SK-N-SH treated with all-trans-retinoic acid at 6 μM for 48 hours (cell line): ENCODE data around the gene RASGEF1C.

Experiments used
- ATAC-seq: fragments of 200-7000 bp; cut with Tn5 transposase; 3 replicates; pipeline ENCODE4 v1.9.1; 2020; ENCODE audit warnings: mild to moderate bottlenecking, moderate library complexity
- ARNTL ChIP-seq: fragments of 450-650 bp; formaldehyde crosslinking; IDR thresholded peaks from 2 replicates; pipeline ENCODE4 v1.5.0; 2020; ENCODE audit warnings: low read depth, mild to moderate bottlenecking, moderate library complexity, borderline replicate concordance
- BACH2 ChIP-seq: fragments of 250-450 bp; sonication (Bioruptor Pico); IDR thresholded peaks from 2 replicates; pipeline ENCODE4 v1.9.0; 2021; ENCODE audit warnings: mild to moderate bottlenecking, borderline replicate concordance
- CSDC2 ChIP-seq: fragments of 250-450 bp; sonication (Bioruptor Pico); IDR thresholded peaks from 2 replicates; pipeline ENCODE4 v1.5.0; 2020; ENCODE audit warnings: mild to moderate bottlenecking, moderate library complexity
- GLIS3 ChIP-seq: fragments of 250-450 bp; sonication (Bioruptor Pico); IDR thresholded peaks from 2 replicates; pipeline ENCODE4 v1.5.0; 2020; ENCODE audit warnings: mild to moderate bottlenecking, moderate library complexity
- OSR1 ChIP-seq: fragments of 250-450 bp; sonication (Bioruptor Pico); IDR thresholded peaks from 2 replicates; pipeline ENCODE4 v1.8.0; 2022; ENCODE audit warnings: moderate library complexity, mild to moderate bottlenecking, inconsistent platforms
- PATZ1 ChIP-seq: fragments of 250-450 bp; sonication (Bioruptor Pico); IDR thresholded peaks from 2 replicates; pipeline ENCODE4 v1.8.0; 2020; ENCODE audit warnings: mild to moderate bottlenecking, moderate library complexity, borderline replicate concordance
- PPARA ChIP-seq: fragments of 250-450 bp; sonication (Bioruptor Pico); IDR thresholded peaks from 2 replicates; pipeline ENCODE4 v1.5.0; 2020; ENCODE audit warnings: mild to moderate bottlenecking, borderline replicate concordance
- RARB ChIP-seq: fragments of 250-450 bp; sonication (Bioruptor Pico); IDR thresholded peaks from 2 replicates; pipeline ENCODE4 v1.8.0; 2021; ENCODE audit warnings: mild to moderate bottlenecking, moderate library complexity
- SNAI2 ChIP-seq: fragments of 250-450 bp; sonication (Bioruptor Pico); IDR thresholded peaks from 2 replicates; pipeline ENCODE4 v1.5.0; 2020; ENCODE audit warnings: mild to moderate bottlenecking, moderate library complexity
- TCF4 ChIP-seq: fragments of 250-450 bp; sonication (Bioruptor Pico); IDR thresholded peaks from 2 replicates; pipeline ENCODE4 v1.8.0; 2021; ENCODE audit warnings: mild to moderate bottlenecking, moderate library complexity, borderline replicate concordance
- TOX ChIP-seq: fragments of 250-450 bp; sonication (Bioruptor Pico); IDR thresholded peaks from 2 replicates; pipeline ENCODE4 v1.8.0; 2021; ENCODE audit warnings: mild to moderate bottlenecking, moderate library complexity, borderline replicate concordance
- TSHZ2 ChIP-seq: fragments of 250-450 bp; sonication (Bioruptor Pico); IDR thresholded peaks from 2 replicates; pipeline ENCODE4 v1.5.0; 2020; ENCODE audit warnings: mild to moderate bottlenecking, moderate library complexity
- ZFP3 ChIP-seq: fragments of 250-450 bp; sonication (Bioruptor Pico); IDR thresholded peaks from 2 replicates; pipeline ENCODE4 v1.5.0; 2020; ENCODE audit warnings: mild to moderate bottlenecking, moderate library complexity
- ZFP30 ChIP-seq: fragments of 450-650 bp; formaldehyde crosslinking; IDR thresholded peaks from 2 replicates; pipeline ENCODE4 v1.5.0; 2022; ENCODE audit warnings: mild to moderate bottlenecking, moderate library complexity
- ZNF565 ChIP-seq: fragments of 450-650 bp; formaldehyde crosslinking; conservative IDR thresholded peaks from 2 replicates; pipeline ENCODE4 v1.5.0; 2020; ENCODE audit warnings: low read depth, mild to moderate bottlenecking, moderate library complexity
- ZNF8 ChIP-seq: fragments of 450-650 bp; formaldehyde crosslinking; IDR thresholded peaks from 2 replicates; pipeline ENCODE4 v1.5.0; 2020; ENCODE audit warnings: mild to moderate bottlenecking, moderate library complexity
- TF ChIP-seq, protein P1 (sequence below): fragments of 250-450 bp; sonication (Bioruptor Pico); IDR thresholded peaks from 2 replicates; pipeline ENCODE4 v1.8.0; 2021; ENCODE audit warnings: low read depth, mild to moderate bottlenecking, moderate library complexity, borderline replicate concordance
- TF ChIP-seq, protein P2 (sequence below): fragments of 250-450 bp; sonication (Bioruptor Pico); IDR thresholded peaks from 2 replicates; pipeline ENCODE4 v1.5.1; 2021; ENCODE audit warnings: mild to moderate bottlenecking, moderate library complexity

The RASGEF1C gene

DNA sequence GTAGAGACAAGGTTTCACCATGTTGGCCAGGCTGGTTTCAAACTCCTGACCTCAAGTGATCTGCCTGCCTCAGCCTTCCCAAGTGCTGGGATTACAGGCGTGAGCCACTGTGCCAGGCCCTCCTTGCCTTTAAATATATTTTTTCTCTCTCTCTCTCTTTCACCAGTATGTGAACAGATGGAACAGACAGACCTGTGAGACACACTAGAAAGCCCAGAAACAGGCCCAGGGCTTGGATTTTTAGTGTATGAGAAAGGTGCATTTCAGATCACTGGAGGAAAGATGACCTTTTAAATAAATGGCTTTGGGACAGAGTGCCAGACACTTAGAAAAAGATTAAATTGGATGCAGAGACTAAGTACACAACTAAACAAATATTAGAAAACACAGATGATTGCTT lies 3.1 kb downstream of the RASGEF1C start:
- ATAC-seq, result no peak
- TF ChIP-seq ZFP3 (no peak), RARB (CRISPR knock-in tag) (no peak), OSR1 (CRISPR knock-in tag) (no peak), ARNTL (no peak), SNAI2 (CRISPR knock-in tag) (no peak), PPARA (CRISPR knock-in tag) (no peak), TCF4 (no peak), ZNF565 (CRISPR knock-in tag) (no peak), PATZ1 (CRISPR knock-in tag) (no peak), CSDC2 (CRISPR knock-in tag) (no peak), TOX (CRISPR knock-in tag) (no peak), GLIS3 (no peak), BACH2 (CRISPR knock-in tag) (no peak), ZFP30 (CRISPR knock-in tag) (no peak)
- TF ChIP-seq, protein P1, sequence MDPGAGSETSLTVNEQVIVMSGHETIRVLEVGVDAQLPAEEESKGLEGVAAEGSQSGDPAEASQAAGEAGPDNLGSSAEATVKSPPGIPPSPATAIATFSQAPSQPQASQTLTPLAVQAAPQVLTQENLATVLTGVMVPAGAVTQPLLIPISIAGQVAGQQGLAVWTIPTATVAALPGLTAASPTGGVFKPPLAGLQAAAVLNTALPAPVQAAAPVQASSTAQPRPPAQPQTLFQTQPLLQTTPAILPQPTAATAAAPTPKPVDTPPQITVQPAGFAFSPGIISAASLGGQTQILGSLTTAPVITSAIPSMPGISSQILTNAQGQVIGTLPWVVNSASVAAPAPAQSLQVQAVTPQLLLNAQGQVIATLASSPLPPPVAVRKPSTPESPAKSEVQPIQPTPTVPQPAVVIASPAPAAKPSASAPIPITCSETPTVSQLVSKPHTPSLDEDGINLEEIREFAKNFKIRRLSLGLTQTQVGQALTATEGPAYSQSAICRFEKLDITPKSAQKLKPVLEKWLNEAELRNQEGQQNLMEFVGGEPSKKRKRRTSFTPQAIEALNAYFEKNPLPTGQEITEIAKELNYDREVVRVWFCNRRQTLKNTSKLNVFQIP (CRISPR knock-in tag), result no peak
- TF ChIP-seq, protein P2, sequence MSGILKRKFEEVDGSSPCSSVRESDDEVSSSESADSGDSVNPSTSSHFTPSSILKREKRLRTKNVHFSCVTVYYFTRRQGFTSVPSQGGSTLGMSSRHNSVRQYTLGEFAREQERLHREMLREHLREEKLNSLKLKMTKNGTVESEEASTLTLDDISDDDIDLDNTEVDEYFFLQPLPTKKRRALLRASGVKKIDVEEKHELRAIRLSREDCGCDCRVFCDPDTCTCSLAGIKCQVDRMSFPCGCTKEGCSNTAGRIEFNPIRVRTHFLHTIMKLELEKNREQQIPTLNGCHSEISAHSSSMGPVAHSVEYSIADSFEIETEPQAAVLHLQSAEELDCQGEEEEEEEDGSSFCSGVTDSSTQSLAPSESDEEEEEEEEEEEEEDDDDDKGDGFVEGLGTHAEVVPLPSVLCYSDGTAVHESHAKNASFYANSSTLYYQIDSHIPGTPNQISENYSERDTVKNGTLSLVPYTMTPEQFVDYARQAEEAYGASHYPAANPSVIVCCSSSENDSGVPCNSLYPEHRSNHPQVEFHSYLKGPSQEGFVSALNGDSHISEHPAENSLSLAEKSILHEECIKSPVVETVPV (CRISPR knock-in tag), result no peak

- no peak for TF ChIP-seq GLIS3
- TF ChIP-seq ZFP3, result no peak
- no peak for TF ChIP-seq PPARA (CRISPR knock-in tag)
- TF ChIP-seq ZNF8, result no peak
- no peak for TF ChIP-seq PATZ1 (CRISPR knock-in tag)
- TF ChIP-seq, protein P1 (CRISPR knock-in tag), result no peak
- TF ChIP-seq TOX (CRISPR knock-in tag), result no peak
- no peak for TF ChIP-seq ZFP30 (CRISPR knock-in tag)
- TF ChIP-seq ZNF565 (CRISPR knock-in tag), result no peak
- TF ChIP-seq CSDC2 (CRISPR knock-in tag), result no peak
- TF ChIP-seq TSHZ2, result no peak
- TF ChIP-seq, protein P2 (CRISPR knock-in tag), result no peak
- ATAC-seq, result no peak
Measured at GRCh38 chr5:180204276-180204819, 4.7 kb downstream of the RASGEF1C start.
